SK-N-MC (cell line): ENCODE data around the gene CASP3.
"Not testable (repeated sequence)": the region's sequence is repeated elsewhere in the genome, so short reads cannot be mapped to it uniquely, and the experiment has no call there.

Source experiments
- DNase-seq: peaks from one replicate; pipeline ENCODE4 v3.0.0-alpha.2; 2011; ENCODE audit warnings: low read depth, low spot score
- H3K27ac ChIP-seq: fragments of 200-600 bp; sonication (generic); 2 replicates; pipeline ENCODE4 v1.5.1; 2016; ENCODE audit warnings: mixed run types
- H3K36me3 ChIP-seq: fragments of 200-600 bp; sonication (generic); 2 replicates; pipeline ENCODE4 v1.6.1; 2017; ENCODE audit warnings: antibody characterized with exemption, low read length, mixed read lengths; ENCODE audit not compliant: insufficient read depth
- H3K4me3 ChIP-seq: fragments of 200-600 bp; sonication (generic); 2 replicates; pipeline ENCODE4 v1.5.1; 2016
- H3K9ac ChIP-seq: fragments of 200-600 bp; sonication (generic); 2 replicates; pipeline ENCODE4 v1.8.0; 2017; ENCODE audit warnings: mixed run types, mixed read lengths; ENCODE audit not compliant: insufficient read length
- H3K9me3 ChIP-seq: fragments of 200-600 bp; sonication (generic); 2 replicates; pipeline ENCODE4 v1.6.1; 2017; ENCODE audit warnings: low read depth, mild to moderate bottlenecking, antibody characterized with exemption, low read length, moderate library complexity, mixed read lengths
- EZH2 ChIP-seq: fragments of 200-600 bp; sonication (generic); IDR thresholded peaks from one replicate; pipeline ENCODE4 v1.6.1; 2017; ENCODE audit warnings: antibody characterized with exemption
- FOXP2 ChIP-seq: optimal IDR thresholded peaks from 2 replicates; pipeline ENCODE3; 2011; ENCODE audit warnings: mild to moderate bottlenecking, moderate library complexity; ENCODE audit not compliant: insufficient read depth; ENCODE audit errors: extremely low read length, control extremely low read depth
- POLR2AphosphoS5 ChIP-seq: IDR thresholded peaks from 2 replicates; pipeline ENCODE4 v1.6.1; 2012; ENCODE audit warnings: mild to moderate bottlenecking, low read depth, low read length, borderline replicate concordance

The CASP3 gene

DNA sequence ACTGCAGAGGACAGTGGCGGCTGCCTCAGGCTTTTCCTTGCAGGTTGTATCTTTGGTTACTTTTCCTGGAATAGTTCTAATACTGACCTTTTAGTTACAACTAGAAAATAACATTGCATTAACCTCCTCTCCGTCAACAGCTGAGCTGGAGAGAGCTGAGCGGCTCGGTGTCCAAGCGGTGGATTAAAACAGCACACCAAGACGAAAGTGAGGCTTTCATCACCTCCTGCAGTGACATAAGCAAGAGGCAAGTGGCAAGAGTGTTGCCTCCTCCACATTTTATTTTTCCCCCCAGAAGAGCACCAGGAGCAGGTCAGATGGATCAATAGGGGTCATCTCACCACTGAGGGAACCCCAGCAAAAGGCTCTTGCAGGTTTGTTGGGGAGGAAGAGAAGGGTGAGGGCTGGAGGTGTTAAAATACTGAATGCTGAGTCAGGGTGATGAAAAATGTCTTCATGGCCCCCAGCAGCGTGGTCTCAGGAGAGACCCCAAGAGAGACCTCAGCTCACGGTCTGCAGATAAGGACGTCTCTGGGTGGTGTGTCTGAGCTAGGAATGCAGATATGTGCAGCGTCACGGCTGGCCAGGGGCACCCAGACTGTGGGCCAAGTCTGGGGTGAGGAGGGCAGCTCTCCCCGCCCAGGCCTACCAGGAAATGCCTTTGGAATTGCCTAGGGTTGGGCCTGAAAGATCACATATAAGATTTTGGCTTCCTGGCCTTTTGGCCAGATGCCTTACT lies 50.3 kb downstream of the CASP3 start:
- Histone ChIP-seq H3K9ac (no peak overlapping the region), H3K36me3 (no peaks in the 10 kb centered on the region), H3K27ac (no peak overlapping the region), H3K4me3 (no peak overlapping the region), H3K9me3 (no peaks in the 10 kb centered on the region)
- no peak for DNase-seq
- no peak for TF ChIP-seq POLR2AphosphoS5
- no peak for TF ChIP-seq EZH2
- TF ChIP-seq FOXP2: no peak

DNA sequence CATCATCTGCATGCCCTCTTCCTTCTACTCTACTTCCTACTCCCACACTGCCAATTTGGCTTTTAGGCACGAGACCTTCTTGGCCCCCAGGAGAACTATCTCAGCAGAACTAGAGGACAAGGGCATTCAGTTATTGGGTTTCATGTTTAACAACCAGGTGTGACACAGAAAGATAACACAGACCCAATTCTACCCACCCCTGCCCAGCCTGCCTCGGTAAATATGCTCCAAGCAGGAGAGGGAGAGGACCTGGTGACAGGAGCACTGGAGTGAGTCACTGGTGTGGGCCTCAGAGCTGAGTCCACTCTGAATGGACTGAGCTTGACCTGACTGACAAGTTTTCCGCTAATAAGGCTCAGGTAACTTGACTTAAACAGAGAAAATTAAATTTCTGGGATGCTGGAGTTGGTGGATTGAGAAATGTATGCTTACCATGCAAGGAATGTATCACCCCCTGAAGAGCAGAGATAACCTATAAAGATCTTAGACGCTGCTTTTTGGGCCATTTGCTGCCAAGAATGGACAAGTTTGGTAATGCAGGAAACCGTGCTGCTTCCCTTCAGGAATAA lies 52.5 kb downstream of the CASP3 start:
- Histone ChIP-seq H3K9me3 (no peaks in the 10 kb centered on the region), H3K27ac (no peak overlapping the region), H3K9ac (no peak overlapping the region), H3K4me3 (no peak overlapping the region), H3K36me3 (no peaks in the 10 kb centered on the region)
- no peak for TF ChIP-seq EZH2
- TF ChIP-seq POLR2AphosphoS5: no peak
- no peak for TF ChIP-seq FOXP2
- no peak for DNase-seq

DNA sequence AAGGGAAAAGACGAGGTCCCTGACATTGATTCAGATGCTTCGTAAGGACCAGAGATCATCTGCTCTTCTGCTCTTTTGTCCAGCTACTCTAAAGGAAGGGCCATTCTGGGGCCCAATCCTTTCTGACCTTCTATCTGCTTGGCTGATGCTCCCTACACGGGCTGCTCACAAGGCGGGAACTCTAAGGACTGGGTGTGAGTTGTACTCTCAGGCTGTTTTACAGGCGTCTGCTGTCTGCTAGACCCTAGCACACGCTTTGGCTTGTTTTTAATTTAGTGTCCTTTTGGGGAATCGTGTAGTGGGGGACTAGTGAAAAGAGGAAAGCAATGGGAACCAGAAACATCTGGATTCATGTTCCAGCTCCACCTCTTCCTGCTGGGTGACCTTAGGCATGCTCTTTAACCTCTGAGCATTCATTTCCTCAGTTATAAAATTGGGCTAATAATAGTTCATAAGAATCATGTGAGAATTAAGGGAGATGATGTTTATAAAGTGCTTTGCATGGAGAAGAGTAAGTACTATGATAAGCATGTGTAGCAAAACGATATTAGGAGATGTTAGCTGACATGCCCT lies 53.1 kb downstream of the CASP3 start:
- Histone ChIP-seq H3K36me3 (no peaks in the 10 kb centered on the region), H3K4me3 (no peak overlapping the region), H3K9me3 (no peaks in the 10 kb centered on the region), H3K27ac (no peak overlapping the region), H3K9ac (no peak overlapping the region)
- DNase-seq: no peak
- TF ChIP-seq FOXP2 (no peak), POLR2AphosphoS5 (no peak), EZH2 (no peak)

- Histone ChIP-seq H3K4me3 (no peak overlapping the region), H3K9ac (no peak overlapping the region), H3K9me3 (no peaks in the 10 kb centered on the region), H3K27ac (no peak overlapping the region), H3K36me3 (no peaks in the 10 kb centered on the region)
- no peak for DNase-seq
- TF ChIP-seq EZH2 (no peak), FOXP2 (no peak), POLR2AphosphoS5 (no peak)
Measured at GRCh38 chr4:184595430-184595829, 53.8 kb downstream of the CASP3 start.

DNA sequence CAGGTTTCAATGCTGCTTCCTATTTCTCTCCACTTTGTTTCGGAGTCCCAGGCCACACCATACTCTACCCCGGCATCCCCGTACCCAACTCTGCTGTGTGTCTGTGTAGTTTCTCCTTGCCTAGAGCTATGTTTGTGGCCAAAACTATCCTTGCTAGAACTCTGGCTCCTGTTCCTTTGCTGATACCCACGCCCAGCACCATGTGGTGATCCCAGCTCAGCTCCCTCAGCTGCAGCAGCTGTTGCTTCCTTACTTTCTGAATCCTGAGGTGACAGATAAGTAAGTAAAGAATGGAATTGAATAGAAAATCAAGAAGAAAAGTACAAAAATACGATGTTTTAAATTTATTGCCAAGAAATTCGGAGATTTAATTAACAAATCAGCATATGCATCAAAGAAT lies 55.8 kb downstream of the CASP3 start:
- no peaks in the 10 kb centered on the region for H3K36me3 ChIP-seq
- H3K27ac ChIP-seq: no peak overlapping the region
- H3K9me3 ChIP-seq: no peaks in the 10 kb centered on the region
- H3K9ac ChIP-seq: no peak overlapping the region
- DNase-seq: no peak
- H3K4me3 ChIP-seq: no peak overlapping the region
- TF ChIP-seq FOXP2 (no peak), POLR2AphosphoS5 (no peak), EZH2 (no peak)

DNA sequence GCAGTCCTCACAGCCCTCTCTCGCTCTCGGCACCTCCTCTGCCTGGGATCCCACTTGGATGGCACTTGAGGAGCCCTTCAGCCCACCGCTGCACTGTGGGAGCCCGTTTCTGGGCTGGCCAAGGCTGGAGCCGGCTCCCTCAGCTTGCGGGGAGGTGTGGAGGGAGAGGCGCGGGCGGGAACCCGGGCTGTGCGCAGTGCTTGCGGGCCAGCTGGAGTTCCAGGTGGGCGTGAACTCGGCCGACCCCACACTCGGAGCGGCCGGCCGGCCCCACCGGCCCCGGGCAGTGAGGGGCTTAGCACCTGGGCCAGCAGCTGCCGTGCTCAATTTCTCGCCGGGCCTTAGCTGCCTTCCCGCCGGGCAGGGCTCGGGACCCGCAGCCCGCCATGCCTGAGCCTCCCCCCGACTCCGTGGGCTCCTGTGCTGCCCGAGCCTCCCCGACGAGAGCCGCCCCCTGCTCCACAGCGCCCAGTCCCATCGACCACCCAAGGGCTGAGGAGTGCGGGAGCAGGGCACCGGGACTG lies 57.4 kb downstream of the CASP3 start:
- H3K4me3 ChIP-seq, H3K27ac ChIP-seq, H3K9me3 ChIP-seq, DNase-seq, H3K9ac ChIP-seq, H3K36me3 ChIP-seq: not testable (repeated sequence)

DNA sequence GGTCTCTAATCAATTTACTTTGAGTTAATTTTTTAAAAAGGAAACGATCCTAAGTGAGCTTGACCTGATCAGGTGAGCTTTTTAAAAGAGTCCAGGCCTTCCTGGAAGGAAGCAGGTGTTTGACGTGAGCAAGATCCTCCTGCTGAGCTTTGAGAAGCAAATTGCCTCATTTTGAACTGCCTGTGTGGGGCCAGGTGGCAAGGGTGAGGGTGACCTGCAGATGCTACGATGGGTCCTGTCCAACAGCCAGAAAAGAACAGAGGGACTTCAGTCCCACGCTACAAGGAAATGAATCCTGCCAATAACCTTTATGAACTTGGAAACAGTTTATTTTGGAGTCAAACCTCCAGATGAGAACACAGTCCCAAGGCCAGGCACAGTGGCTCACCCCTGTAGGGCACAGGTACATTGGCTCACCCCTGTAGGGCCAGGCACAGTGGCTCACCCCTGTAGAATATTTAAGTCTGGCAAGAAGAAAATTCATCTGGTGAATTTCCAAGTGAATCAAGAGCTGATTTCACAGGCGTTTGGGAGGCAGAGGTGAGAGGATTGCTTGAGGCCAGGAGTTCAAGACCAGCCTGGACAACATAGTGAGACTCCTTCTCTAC lies 58.1 kb downstream of the CASP3 start:
- TF ChIP-seq FOXP2 (no peak), EZH2 (no peak), POLR2AphosphoS5 (no peak)
- Histone ChIP-seq H3K4me3 (no peak overlapping the region), H3K9me3 (no peaks in the 10 kb centered on the region)

DNA sequence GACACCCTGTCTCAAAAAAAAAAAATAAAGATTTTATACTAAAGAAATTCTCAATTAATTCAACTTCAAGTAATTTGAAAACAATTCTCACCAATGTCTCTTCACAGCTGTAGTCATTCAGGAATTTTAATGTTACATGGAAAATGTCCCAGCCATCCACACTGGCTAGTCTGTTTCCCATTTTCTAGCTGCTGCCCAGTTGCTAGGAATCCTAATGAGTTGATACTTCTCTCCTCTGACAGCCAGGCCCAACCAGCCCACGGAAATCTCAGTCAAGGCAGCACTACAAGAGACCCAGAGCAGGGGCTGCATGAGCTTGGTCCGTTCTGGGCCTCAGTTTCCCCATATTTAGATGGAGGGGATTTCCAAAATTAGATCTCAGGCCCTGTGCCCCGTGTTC lies 59.1 kb downstream of the CASP3 start:
- no peak overlapping the region for H3K4me3 ChIP-seq
- H3K27ac ChIP-seq: no peak overlapping the region
- H3K9me3 ChIP-seq: no peaks in the 10 kb centered on the region
- no peaks in the 10 kb centered on the region for H3K36me3 ChIP-seq
- TF ChIP-seq EZH2 (no peak), POLR2AphosphoS5 (no peak), FOXP2 (no peak)
- no peak for DNase-seq
- H3K9ac ChIP-seq: no peak overlapping the region

More for the DNA sequence above, 58.1 kb downstream of the CASP3 start:
- Histone ChIP-seq H3K27ac (no peak overlapping the region), H3K9ac (no peak overlapping the region), H3K36me3 (no peaks in the 10 kb centered on the region)
- no peak for DNase-seq

DNA sequence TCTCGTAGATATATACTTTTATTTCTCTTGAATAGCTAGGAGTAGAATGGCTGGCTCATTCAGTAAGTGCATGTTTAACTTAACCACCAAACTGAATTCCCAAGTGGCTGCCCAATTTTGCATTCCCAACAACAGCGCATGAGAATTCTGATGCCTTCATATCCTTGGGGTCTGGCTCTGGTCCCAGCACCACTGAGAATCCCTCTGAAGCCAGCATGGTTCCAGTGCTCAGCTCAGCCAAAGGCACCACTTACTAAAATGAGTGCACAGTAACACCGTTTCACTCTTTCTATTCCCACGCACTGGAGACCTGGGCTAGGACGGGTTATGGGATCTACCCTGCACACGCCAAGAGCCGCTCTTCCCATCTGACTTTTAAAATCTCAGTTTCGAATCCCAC lies 60.4 kb downstream of the CASP3 start:
- Histone ChIP-seq H3K9ac (no peak overlapping the region), H3K9me3 (no peaks in the 10 kb centered on the region), H3K27ac (peak overlapping the region; percentile 84), H3K36me3 (no peaks in the 10 kb centered on the region), H3K4me3 (peak overlapping the region; percentile 62)
- TF ChIP-seq FOXP2 (peak; percentile 73), EZH2 (no peak)
- peak; percentile 93 for DNase-seq
